ENCODE measurements around the gene ARMH3.

DNA sequence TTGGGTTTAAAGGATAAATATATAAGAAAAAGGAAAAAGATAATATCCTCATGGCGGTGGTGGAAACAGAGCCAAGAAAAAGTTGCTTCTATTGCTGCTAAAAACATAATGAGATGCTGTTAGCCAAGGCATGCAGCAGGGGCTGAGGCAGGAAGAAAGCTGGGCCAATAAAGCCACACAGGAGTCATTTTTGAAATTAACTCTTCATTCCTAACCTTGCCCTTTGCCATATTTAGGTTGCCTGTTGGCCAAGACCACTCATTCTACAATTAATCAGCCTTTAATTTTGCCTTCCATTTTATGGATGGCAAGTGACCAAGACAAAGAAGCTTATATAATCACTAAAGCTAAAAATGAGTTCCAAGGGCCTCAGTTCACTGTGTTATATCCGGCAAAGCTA lies 58.2 kb downstream of the ARMH3 start:
- TF ChIP-seq POLR2AphosphoS5 (IDR thresholded peaks at IDR 0.05; ENCODE audit: low read depth, low read length), result no peak
- TF ChIP-seq, protein P1, sequence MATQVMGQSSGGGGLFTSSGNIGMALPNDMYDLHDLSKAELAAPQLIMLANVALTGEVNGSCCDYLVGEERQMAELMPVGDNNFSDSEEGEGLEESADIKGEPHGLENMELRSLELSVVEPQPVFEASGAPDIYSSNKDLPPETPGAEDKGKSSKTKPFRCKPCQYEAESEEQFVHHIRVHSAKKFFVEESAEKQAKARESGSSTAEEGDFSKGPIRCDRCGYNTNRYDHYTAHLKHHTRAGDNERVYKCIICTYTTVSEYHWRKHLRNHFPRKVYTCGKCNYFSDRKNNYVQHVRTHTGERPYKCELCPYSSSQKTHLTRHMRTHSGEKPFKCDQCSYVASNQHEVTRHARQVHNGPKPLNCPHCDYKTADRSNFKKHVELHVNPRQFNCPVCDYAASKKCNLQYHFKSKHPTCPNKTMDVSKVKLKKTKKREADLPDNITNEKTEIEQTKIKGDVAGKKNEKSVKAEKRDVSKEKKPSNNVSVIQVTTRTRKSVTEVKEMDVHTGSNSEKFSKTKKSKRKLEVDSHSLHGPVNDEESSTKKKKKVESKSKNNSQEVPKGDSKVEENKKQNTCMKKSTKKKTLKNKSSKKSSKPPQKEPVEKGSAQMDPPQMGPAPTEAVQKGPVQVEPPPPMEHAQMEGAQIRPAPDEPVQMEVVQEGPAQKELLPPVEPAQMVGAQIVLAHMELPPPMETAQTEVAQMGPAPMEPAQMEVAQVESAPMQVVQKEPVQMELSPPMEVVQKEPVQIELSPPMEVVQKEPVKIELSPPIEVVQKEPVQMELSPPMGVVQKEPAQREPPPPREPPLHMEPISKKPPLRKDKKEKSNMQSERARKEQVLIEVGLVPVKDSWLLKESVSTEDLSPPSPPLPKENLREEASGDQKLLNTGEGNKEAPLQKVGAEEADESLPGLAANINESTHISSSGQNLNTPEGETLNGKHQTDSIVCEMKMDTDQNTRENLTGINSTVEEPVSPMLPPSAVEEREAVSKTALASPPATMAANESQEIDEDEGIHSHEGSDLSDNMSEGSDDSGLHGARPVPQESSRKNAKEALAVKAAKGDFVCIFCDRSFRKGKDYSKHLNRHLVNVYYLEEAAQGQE (IDR thresholded peaks at IDR 0.05; ENCODE audit: insufficient read depth in 1 of 2, low read depth in 2 of 2, low read length in 2 of 2), result no peak

Measured in PFSK-1 (cell line).